ENCODE results near the gene CUL4B.

The CUL4B gene

DNA sequence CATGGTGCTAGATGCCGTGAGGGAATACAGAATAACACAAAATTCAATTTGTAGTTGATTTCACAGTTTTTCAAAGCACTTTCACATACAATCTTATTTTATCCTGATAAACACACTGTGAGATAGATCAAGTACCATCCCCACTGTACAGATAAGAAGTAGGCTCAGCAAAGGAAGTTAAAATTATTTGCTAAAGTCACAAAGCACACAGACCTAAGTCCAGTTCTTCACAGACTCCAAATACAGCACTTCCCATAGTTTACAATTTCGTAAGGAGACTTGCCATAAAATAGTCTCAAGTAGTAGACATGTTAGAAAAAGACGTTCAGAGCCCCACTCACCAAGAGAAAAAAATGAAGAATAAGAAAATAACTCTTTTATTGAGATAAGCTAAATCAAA, 7.8 kb upstream of the CUL4B start:
- no peak for TF ChIP-seq EZH2phosphoT487 (conservative IDR thresholded peaks at IDR 0.05; ENCODE audit: low read length)
- no peak for TF ChIP-seq CTCF (IDR thresholded peaks at IDR 0.05; ENCODE audit: insufficient read depth, low read length, poor library complexity, severe bottlenecking)
- Histone ChIP-seq H3F3A (ENCODE audit: insufficient read depth) (no peaks in the 10 kb centered on the region), H3K9ac (ENCODE audit: low read length) (no peak overlapping the region), H4K20me1 (ENCODE audit: low read depth, low read length) (no peaks in the 10 kb centered on the region), H3K27me3 (ENCODE audit: low read length) (no peaks in the 10 kb centered on the region), H3K4me3 (ENCODE audit: insufficient read depth, low read length, poor library complexity, severe bottlenecking) (no peak overlapping the region), H3K36me3 (ENCODE audit: low read length) (no peaks in the 10 kb centered on the region), H3K4me2 (ENCODE audit: low read depth, low read length, poor library complexity, severe bottlenecking) (no peak overlapping the region), H3K27ac (ENCODE audit: low read depth, low read length) (no peak overlapping the region), H3K9me3 (ENCODE audit: insufficient read depth, low read length) (no peaks in the 10 kb centered on the region), H3K9me2 (replicated peaks; ENCODE audit: insufficient read depth, low read length) (no peaks in the 10 kb centered on the region), H2AFZ (ENCODE audit: low read depth, low read length, severe bottlenecking) (no peak overlapping the region), H3K79me2 (ENCODE audit: insufficient read depth, low read length) (no peaks in the 10 kb centered on the region)

- Histone ChIP-seq H3K9me3 (ENCODE audit: insufficient read depth, low read length) (no peaks in the 10 kb centered on the region), H3K79me2 (ENCODE audit: insufficient read depth, low read length) (no peaks in the 10 kb centered on the region), H3K27me3 (ENCODE audit: low read length) (no peaks in the 10 kb centered on the region), H3K4me3 (ENCODE audit: insufficient read depth, low read length, poor library complexity, severe bottlenecking) (no peak overlapping the region), H2AFZ (ENCODE audit: low read depth, low read length, severe bottlenecking) (no peak overlapping the region), H3K9ac (ENCODE audit: low read length) (no peak overlapping the region), H3K36me3 (ENCODE audit: low read length) (no peaks in the 10 kb centered on the region), H3K27ac (ENCODE audit: low read depth, low read length) (no peak overlapping the region), H3K9me2 (replicated peaks; ENCODE audit: insufficient read depth, low read length) (no peaks in the 10 kb centered on the region), H3K4me2 (ENCODE audit: low read depth, low read length, poor library complexity, severe bottlenecking) (no peak overlapping the region), H3F3A (ENCODE audit: insufficient read depth) (no peaks in the 10 kb centered on the region), H4K20me1 (ENCODE audit: low read depth, low read length) (no peaks in the 10 kb centered on the region)
- no peak for TF ChIP-seq CTCF (IDR thresholded peaks at IDR 0.05; ENCODE audit: insufficient read depth, low read length, poor library complexity, severe bottlenecking)
- no peak for TF ChIP-seq EZH2phosphoT487 (conservative IDR thresholded peaks at IDR 0.05; ENCODE audit: low read length)
Observed at GRCh38 chrX:120568035-120568434, 7.3 kb upstream of the CUL4B start.

- H3K4me3 ChIP-seq (ENCODE audit: insufficient read depth, low read length, poor library complexity, severe bottlenecking), result no peak overlapping the region
- H3K27ac ChIP-seq (ENCODE audit: low read depth, low read length), result no peak overlapping the region
- no peaks in the 10 kb centered on the region for H3K79me2 ChIP-seq (ENCODE audit: insufficient read depth, low read length)
- H4K20me1 ChIP-seq (ENCODE audit: low read depth, low read length), result no peaks in the 10 kb centered on the region
- no peak overlapping the region for H3K4me2 ChIP-seq (ENCODE audit: low read depth, low read length, poor library complexity, severe bottlenecking)
- no peaks in the 10 kb centered on the region for H3K27me3 ChIP-seq (ENCODE audit: low read length)
- H2AFZ ChIP-seq (ENCODE audit: low read depth, low read length, severe bottlenecking), result no peak overlapping the region
- no peak for TF ChIP-seq EZH2phosphoT487 (conservative IDR thresholded peaks at IDR 0.05; ENCODE audit: low read length)
- no peak for TF ChIP-seq CTCF (IDR thresholded peaks at IDR 0.05; ENCODE audit: insufficient read depth, low read length, poor library complexity, severe bottlenecking)
- H3K36me3 ChIP-seq (ENCODE audit: low read length), result no peaks in the 10 kb centered on the region
- H3K9me2 ChIP-seq (replicated peaks; ENCODE audit: insufficient read depth, low read length), result no peaks in the 10 kb centered on the region
- H3K9me3 ChIP-seq (ENCODE audit: insufficient read depth, low read length), result no peaks in the 10 kb centered on the region
- no peak overlapping the region for H3K9ac ChIP-seq (ENCODE audit: low read length)
- H3F3A ChIP-seq (ENCODE audit: insufficient read depth), result peaks cover 8% of the 10 kb centered on the region
Observed at GRCh38 chrX:120566817-120567216, 6.1 kb upstream of the CUL4B start.
